Tibial nerve (tissue), 4 donors: ENCODE data around the gene SFXN1. TPM values are rescaled to one million over a fixed set of nuclear protein-coding genes. Genes with fewer than 3 reads are reported as not detected.
"Not testable (repeated sequence)": the region's sequence is repeated elsewhere in the genome, so short reads cannot be mapped to it uniquely, and the experiment has no call there.

Experiments
- DNase-seq, 2 donors: peaks; one replicate each; pipeline ENCODE4 v3.0.0-alpha.2; 2019; ENCODE audit warnings: low spot score in 2 of 2
- H3K27ac ChIP-seq, 4 donors: fragments of 200-600 bp; sonication (generic) in 3 of 4; one replicate each; pipeline ENCODE4 v1.5.1; 2017 to 2019; ENCODE audit warnings: mild to moderate bottlenecking in 1 of 4
- H3K27me3 ChIP-seq, 2 donors: fragments of 200-600 bp; sonication (generic) in 1 of 2; one replicate each; pipeline versions ENCODE4 v1.5.1 to v1.6.0; 2017 to 2019
- H3K36me3 ChIP-seq, 3 donors: fragments of 200-600 bp; sonication (generic); one replicate each; pipeline ENCODE4 v1.5.1; 2018 to 2019
- H3K4me1 ChIP-seq, 4 donors: fragments of 200-600 bp; sonication (generic) in 3 of 4; one replicate each; pipeline ENCODE4 v1.5.1; 2017 to 2019
- H3K4me3 ChIP-seq, 4 donors: fragments of 200-600 bp; sonication (generic) in 3 of 4; one replicate each; pipeline ENCODE4 v1.5.1; 2017 to 2019; ENCODE audit warnings: mild to moderate bottlenecking in 1 of 4, moderate library complexity in 1 of 4
- H3K9me3 ChIP-seq, 4 donors: fragments of 200-600 bp; sonication (generic) in 3 of 4; one replicate each; pipeline ENCODE4 v1.5.1; 2017 to 2019
- CTCF ChIP-seq, 5 experiments: fragments of 200-600 bp in 3 of 5; fragments of 450-650 bp in 2 of 5; sonication (generic) in 3 of 5; IDR thresholded peaks; one replicate each; pipeline ENCODE4 v1.5.1; 2016 to 2019; ENCODE audit warnings: antibody characterized with exemption in 5 of 5, mild to moderate bottlenecking in 3 of 5, moderate library complexity in 2 of 5
- EP300 ChIP-seq, 2 donors: sonication (generic); formaldehyde crosslinking; IDR thresholded peaks; one replicate each; pipeline ENCODE4 v1.6.1; 2017; ENCODE audit warnings: antibody characterized with exemption in 2 of 2, mild to moderate bottlenecking in 1 of 2
- POLR2A ChIP-seq, 2 donors: fragments of 450-650 bp; IDR thresholded peaks; one replicate each; pipeline ENCODE4 v1.6.1; 2017; ENCODE audit warnings: antibody characterized with exemption in 2 of 2, mild to moderate bottlenecking in 2 of 2, moderate library complexity in 2 of 2
- WGBS, 2 donors: methylation state at CpG; one replicate each; pipeline ENCODE4 v1.1.5; 2018; 5-methylcytosine and 5-hydroxymethylcytosine counted together
- total RNA-seq, 4 donors: library from RNA; depleted of rRNA; stranded (reverse); fragments of >200 nt; gene quantifications; one replicate each; pipeline ENCODE4 v1.1.0, GENCODE V29; 2016

SFXN1 gene
- total RNA-seq, 4 donors from 2014 or later = 14.4 to 26.9 (median 19.0) TPM

- peaks cover 0 to 65% (median 0%) of the 10 kb centered on the region in 3 donors for H3K36me3 ChIP-seq
- no peaks in the 10 kb centered on the region for H3K4me1 ChIP-seq
- no peaks in the 10 kb centered on the region for H3K27me3 ChIP-seq
- no peaks in the 10 kb centered on the region for H3K9me3 ChIP-seq
- H3K4me3 ChIP-seq = no peak overlapping the region
- 96 to 97% methylated on average over 6 of the region's 6 CpGs for WGBS, 2 donors
- TF ChIP-seq POLR2A (IDR thresholded peaks at IDR 0.05) = no peak
- no peak for TF ChIP-seq EP300 (IDR thresholded peaks at IDR 0.05)
- no peak for TF ChIP-seq CTCF (IDR thresholded peaks at IDR 0.05)
- DNase-seq = no peak
- no peak overlapping the region for H3K27ac ChIP-seq
Observed at GRCh38 chr5:175526691-175527090, 48.3 kb downstream of the SFXN1 start.

DNA sequence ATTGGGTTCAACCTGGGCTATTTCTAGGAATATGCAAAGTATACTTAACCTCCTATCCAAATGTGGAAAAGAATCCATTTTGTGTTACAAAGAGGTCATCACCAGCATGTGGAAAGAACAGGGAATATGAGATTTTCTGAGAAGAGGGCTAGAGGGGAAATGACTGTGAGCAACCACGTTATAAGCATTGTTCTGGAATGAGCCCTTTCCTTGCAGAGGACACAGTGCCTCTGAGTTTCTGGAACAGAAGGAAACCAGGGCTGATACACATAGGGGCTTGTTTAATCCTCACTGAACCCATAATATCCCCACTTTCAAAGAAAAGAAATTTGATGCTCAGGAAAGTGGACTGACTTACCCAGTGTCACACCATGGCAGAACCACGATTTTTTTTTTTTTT, 53.0 kb downstream of the SFXN1 start:
- no peak overlapping the region for H3K4me3 ChIP-seq
- peaks cover 0 to 36% (median 0%) of the 10 kb centered on the region in 3 donors for H3K36me3 ChIP-seq
- H3K9me3 ChIP-seq = no peaks in the 10 kb centered on the region
- no peak for DNase-seq
- H3K4me1 ChIP-seq = peaks cover 0 to 8% (median 0%) of the 10 kb centered on the region in 4 donors
- TF ChIP-seq EP300 (IDR thresholded peaks at IDR 0.05) (no peak), POLR2A (IDR thresholded peaks at IDR 0.05) (no peak), CTCF (IDR thresholded peaks at IDR 0.05) (no peak)
- H3K27ac ChIP-seq = no peak overlapping the region
- 60 to 61% methylated on average over 2 of the region's 2 CpGs for WGBS, 2 donors
- no peaks in the 10 kb centered on the region for H3K27me3 ChIP-seq

DNA sequence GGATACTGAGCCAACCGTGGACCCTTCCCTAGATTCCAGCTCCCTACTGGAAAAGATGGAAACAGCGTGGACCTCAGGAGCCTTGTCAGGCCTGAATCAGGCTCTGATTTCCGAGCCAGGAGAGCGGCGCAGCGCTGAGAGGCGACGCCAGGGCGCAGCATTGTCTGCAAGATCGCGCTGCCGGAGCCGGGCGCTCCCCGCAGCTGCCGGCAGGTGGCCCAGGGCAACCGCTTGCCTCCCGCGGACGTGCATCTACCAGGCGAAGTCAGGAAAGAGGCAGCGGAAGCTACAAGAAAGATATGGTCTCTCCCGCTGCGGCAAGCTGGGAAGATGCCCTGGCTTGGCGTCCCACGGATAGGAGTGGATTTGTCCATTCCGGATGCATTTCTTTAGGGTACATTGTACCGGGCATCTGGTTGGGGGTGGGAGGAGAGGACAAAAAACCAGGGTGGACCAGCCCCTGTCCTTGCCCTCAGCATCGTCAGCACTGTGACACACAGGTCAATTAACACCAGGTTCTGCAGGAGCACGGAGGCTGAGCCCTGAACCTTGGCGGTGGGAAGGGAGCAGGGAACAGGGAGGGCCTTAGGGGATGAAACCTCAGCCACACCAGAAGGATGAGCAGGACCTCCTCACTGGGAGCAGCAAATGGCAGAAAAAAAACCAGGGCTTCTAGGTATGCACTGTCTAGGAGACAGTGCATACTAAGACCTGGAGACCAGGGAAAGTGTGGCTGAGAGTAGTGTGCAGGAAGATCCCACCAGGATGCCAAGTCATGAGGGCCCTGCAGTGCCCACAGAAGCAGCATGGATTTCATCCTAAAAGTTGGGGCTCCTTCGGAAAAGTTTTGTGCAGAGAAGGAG, 55.9 kb downstream of the SFXN1 start:
- Histone ChIP-seq H3K4me1 (peaks cover 0 to 8% (median 0%) of the 10 kb centered on the region in 4 donors), H3K36me3 (peaks cover 0 to 8% (median 0%) of the 10 kb centered on the region in 3 donors), H3K9me3 (no peaks in the 10 kb centered on the region), H3K4me3 (no peak overlapping the region), H3K27me3 (no peaks in the 10 kb centered on the region), H3K27ac (no peak overlapping the region)
- TF ChIP-seq POLR2A (IDR thresholded peaks at IDR 0.05) (no peak), CTCF (IDR thresholded peaks at IDR 0.05) (peak; percentile 84 to 97 (median 90))
- WGBS, 2 donors = 4 to 9% methylated on average over 12 to 30 of the region's 32 CpGs
- peak; percentile 31 to 42 for DNase-seq

- H3K27me3 ChIP-seq, DNase-seq, H3K4me1 ChIP-seq, H3K4me3 ChIP-seq, H3K36me3 ChIP-seq, H3K9me3 ChIP-seq, H3K27ac ChIP-seq: not testable (repeated sequence)
- WGBS, 2 donors = 72 to 87% methylated on average over 3 of the region's 3 CpGs
Observed at GRCh38 chr5:175535331-175535730, 57.0 kb downstream of the SFXN1 start.

DNA sequence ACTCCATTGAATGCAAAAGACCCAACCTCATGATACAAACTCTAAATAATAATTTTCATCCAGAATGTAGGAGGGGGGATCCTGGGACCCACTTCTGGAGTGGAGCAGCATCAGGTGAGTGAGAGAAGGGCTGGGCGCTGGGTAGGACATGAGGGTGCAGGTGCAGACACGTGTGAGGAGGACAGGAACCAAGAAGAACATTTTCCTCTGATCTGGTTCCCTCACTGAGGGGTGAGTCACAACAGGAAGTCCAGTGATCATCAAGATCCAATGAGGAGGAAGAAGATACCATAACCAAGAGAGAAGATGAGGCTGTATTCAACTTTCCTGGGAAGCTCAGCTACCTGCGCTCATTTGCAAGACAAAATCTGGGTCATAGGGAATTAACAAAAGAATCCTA, 57.4 kb downstream of the SFXN1 start:
- H3K9me3 ChIP-seq = no peaks in the 10 kb centered on the region
- H3K36me3 ChIP-seq = no peaks in the 10 kb centered on the region
- 79 to 81% methylated on average over 3 of the region's 3 CpGs for WGBS, 2 donors
- no peaks in the 10 kb centered on the region for H3K27me3 ChIP-seq
- H3K27ac ChIP-seq = no peak overlapping the region
- H3K4me1 ChIP-seq = peaks cover 0 to 8% (median 0%) of the 10 kb centered on the region in 4 donors
- no peak overlapping the region for H3K4me3 ChIP-seq
- DNase-seq = no peak
- TF ChIP-seq POLR2A (IDR thresholded peaks at IDR 0.05) (no peak), EP300 (IDR thresholded peaks at IDR 0.05) (no peak), CTCF (IDR thresholded peaks at IDR 0.05) (no peak)
